Type B pancreatic cell (in vitro differentiated cells): ENCODE data around the gene TBL1X. TPM values are rescaled to one million over a fixed set of nuclear protein-coding genes. Genes with fewer than 3 reads are reported as not detected.
"Not testable (repeated sequence)": the region's sequence is repeated elsewhere in the genome, so short reads cannot be mapped to it uniquely, and the experiment has no call there.

Experiments used
- DNase-seq: peaks from one replicate; pipeline ENCODE4 v3.0.0; 2021; ENCODE audit warnings: mixed read lengths; ENCODE audit not compliant: unreplicated experiment; ENCODE audit errors: extremely low spot score
- H3K27ac Mint-ChIP-seq: 2 replicates; pipeline ENCODE4 v1.8.0; 2021; ENCODE audit warnings: mild to moderate bottlenecking, mixed read lengths
- H3K27me3 Mint-ChIP-seq: 2 replicates; pipeline ENCODE4 v1.8.0; 2021; ENCODE audit warnings: mixed read lengths
- H3K36me3 Mint-ChIP-seq: 2 replicates; pipeline ENCODE4 v1.8.0; 2021; ENCODE audit warnings: mixed read lengths
- H3K4me1 Mint-ChIP-seq: one replicate; pipeline ENCODE4 v1.8.0; 2021; ENCODE audit warnings: mixed read lengths; ENCODE audit not compliant: unreplicated experiment
- H3K4me3 Mint-ChIP-seq: 2 replicates; pipeline ENCODE4 v1.8.0; 2021; ENCODE audit warnings: mild to moderate bottlenecking, mixed read lengths
- H3K9me3 Mint-ChIP-seq: 2 replicates; pipeline ENCODE4 v1.8.0; 2021; ENCODE audit warnings: mixed read lengths
- CTCF ChIP-seq: fragments of 200-600 bp; sonication (generic); conservative IDR thresholded peaks from 2 replicates; pipeline ENCODE4 v1.5.0; 2021; ENCODE audit warnings: antibody characterized with exemption, mild to moderate bottlenecking
- total RNA-seq: library from RNA; stranded (reverse); gene quantifications from 2 replicates; pipeline ENCODE4 v1.2.1, GENCODE V29; 2021; ENCODE audit warnings: low replicate concordance

TBL1X gene
- total RNA-seq, 1 donor from 2014 or later = 41.3 TPM

DNA sequence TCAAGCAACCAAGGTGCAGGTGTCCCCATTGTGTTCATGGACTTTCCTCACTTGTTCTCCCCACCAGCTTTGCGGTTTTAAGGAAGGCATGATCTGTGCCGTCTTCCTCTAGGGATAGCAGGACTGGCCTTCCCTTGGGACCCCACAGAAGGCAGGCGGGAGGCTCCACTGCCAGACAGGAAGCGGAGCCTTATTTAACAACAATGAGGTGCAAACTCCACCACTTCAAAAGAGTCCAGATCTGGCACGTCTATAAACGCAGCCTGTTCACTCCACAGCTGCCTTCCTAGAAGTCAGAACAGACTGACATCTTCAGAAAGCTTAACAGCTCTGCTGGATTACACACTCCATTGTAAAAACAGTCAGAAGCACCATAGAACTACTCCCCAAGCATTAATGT, 302.5 kb downstream of the TBL1X start:
- H3K27ac Mint-ChIP-seq = no peak overlapping the region
- H3K9me3 Mint-ChIP-seq = no peaks in the 10 kb centered on the region
- H3K4me3 Mint-ChIP-seq = no peak overlapping the region
- no peak for DNase-seq
- no peaks in the 10 kb centered on the region for H3K4me1 Mint-ChIP-seq
- peaks cover 6% of the 10 kb centered on the region for H3K27me3 Mint-ChIP-seq
- no peak for TF ChIP-seq CTCF
- no peaks in the 10 kb centered on the region for H3K36me3 Mint-ChIP-seq

GRCh38 chrX:9768321-9768839, 303.5 kb downstream of the TBL1X start:
- H3K27me3 Mint-ChIP-seq, H3K27ac Mint-ChIP-seq, H3K4me3 Mint-ChIP-seq, H3K4me1 Mint-ChIP-seq, H3K36me3 Mint-ChIP-seq, H3K9me3 Mint-ChIP-seq, DNase-seq: not testable (repeated sequence)

DNA sequence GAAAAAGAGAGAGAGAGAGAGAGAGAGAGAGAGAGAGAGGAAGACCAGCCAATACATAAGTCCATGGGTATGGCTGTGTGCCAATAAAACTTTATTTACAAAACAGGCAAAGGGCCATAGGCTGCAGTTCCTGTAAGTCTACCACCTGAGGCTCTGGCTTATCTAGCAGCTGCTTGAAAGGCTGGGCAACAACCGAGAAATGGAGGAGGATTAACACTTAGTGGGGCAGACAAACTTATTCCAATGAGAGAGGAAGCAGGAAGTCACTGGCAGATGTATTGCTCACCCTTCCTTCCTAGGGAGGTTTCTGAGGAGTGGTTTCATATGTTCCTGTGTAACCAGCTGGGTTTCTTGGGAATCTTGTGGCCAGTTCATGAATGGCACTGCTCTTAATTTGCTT, 305.5 kb downstream of the TBL1X start:
- Mint-ChIP-seq H3K4me1 (no peaks in the 10 kb centered on the region), H3K9me3 (no peaks in the 10 kb centered on the region), H3K4me3 (no peak overlapping the region), H3K36me3 (no peaks in the 10 kb centered on the region), H3K27ac (no peak overlapping the region), H3K27me3 (peaks cover 6% of the 10 kb centered on the region)
- no peak for DNase-seq
- TF ChIP-seq CTCF = no peak

DNA sequence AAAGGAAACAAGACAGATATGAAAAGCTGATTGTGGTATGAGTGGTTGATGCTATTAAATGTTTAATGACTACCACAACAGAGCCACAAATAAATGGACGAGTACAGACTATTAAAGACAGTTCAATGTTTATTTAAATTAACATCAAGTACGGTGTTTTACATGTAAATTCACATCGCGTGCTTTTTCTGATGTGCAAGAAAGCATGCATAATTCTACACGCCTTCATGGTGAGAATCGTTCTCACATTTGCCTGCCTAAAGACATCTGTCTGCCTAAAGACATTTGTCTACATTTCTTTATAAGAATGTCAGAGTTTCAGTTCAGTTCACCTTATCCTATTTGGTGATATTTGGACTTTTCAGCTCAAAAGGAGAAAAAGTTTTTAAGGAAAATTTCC, 308.1 kb downstream of the TBL1X start:
- no peak overlapping the region for H3K27ac Mint-ChIP-seq
- H3K4me3 Mint-ChIP-seq = no peak overlapping the region
- no peaks in the 10 kb centered on the region for H3K9me3 Mint-ChIP-seq
- H3K27me3 Mint-ChIP-seq = no peaks in the 10 kb centered on the region
- no peaks in the 10 kb centered on the region for H3K36me3 Mint-ChIP-seq
- no peaks in the 10 kb centered on the region for H3K4me1 Mint-ChIP-seq
- TF ChIP-seq CTCF = no peak
- no peak for DNase-seq

GRCh38 chrX:9775930-9776329, 311.1 kb downstream of the TBL1X start:
- Mint-ChIP-seq H3K27ac (no peak overlapping the region), H3K4me1 (no peaks in the 10 kb centered on the region), H3K27me3 (no peaks in the 10 kb centered on the region), H3K36me3 (no peaks in the 10 kb centered on the region), H3K4me3 (no peak overlapping the region), H3K9me3 (no peaks in the 10 kb centered on the region)
- no peak for TF ChIP-seq CTCF
- no peak for DNase-seq

DNA sequence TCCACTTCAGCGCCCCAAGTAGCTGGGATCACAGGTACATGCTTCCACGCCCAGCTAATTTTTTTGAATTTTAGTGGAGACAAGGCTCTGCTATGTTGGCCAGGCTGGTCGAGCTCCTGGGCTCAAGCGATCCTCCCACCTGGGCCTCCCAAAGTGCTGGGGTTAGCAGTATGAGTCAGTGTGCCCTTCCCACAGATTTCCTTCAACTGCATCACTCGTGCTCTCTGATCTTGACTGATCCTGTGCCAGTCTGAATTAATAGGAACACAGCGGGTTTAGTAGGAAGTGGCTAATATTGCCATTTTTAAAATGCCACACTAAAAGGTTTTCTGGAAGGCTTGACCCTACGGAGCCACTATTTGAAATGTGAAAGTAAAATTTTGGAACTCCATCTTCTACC, 317.1 kb downstream of the TBL1X start:
- no peak for TF ChIP-seq CTCF
- no peaks in the 10 kb centered on the region for H3K4me1 Mint-ChIP-seq
- no peaks in the 10 kb centered on the region for H3K36me3 Mint-ChIP-seq
- no peak overlapping the region for H3K4me3 Mint-ChIP-seq
- H3K9me3 Mint-ChIP-seq = peaks cover 7% of the 10 kb centered on the region
- H3K27ac Mint-ChIP-seq = no peak overlapping the region
- peaks cover 3% of the 10 kb centered on the region for H3K27me3 Mint-ChIP-seq
- DNase-seq = no peak
